ENCODE measurements around the gene QRSL1.

DNA sequence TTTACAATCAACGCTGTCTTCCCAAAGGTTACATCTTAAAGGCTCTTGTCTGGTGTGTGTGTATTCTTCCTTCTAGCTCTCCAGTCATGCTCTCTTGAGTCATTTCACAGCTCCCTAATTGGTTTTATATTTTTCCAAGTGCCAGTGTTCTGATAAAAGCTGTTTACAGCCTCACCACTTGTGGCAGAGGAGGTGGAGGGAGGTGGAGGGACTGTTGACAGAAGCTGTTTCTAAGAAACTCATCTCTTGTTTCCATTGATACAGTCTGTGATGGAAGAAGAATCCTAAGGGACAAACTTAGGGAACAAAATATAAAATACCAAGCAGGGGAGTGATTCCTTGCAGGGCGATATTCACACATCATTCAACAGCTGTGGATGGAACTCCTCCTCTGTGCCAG is 64.0 kb downstream of the QRSL1 start:
- TF ChIP-seq CTCF (IDR thresholded peaks at IDR 0.05; ENCODE audit: low read depth, low read length, poor library complexity, severe bottlenecking) (no peak), EZH2phosphoT487 (IDR thresholded peaks at IDR 0.05; ENCODE audit: borderline replicate concordance, low read length) (no peak)

Data from DOHH2 (cell line).